HL-60 (cell line): Measurements from ENCODE around the gene CDK6.

ENCODE experiments used
- CTCF ChIP-seq: IDR thresholded peaks from one replicate; pipeline ENCODE4 v1.5.1; 2011; ENCODE audit warnings: low read length, control low read depth, inconsistent platforms; ENCODE audit not compliant: insufficient read depth
- GABPA ChIP-seq: IDR thresholded peaks from 2 replicates; pipeline ENCODE4 v1.6.1; 2012; ENCODE audit warnings: low read depth
- POLR2AphosphoS5 ChIP-seq: IDR thresholded peaks from 2 replicates; pipeline ENCODE4 v1.6.1; 2012; ENCODE audit warnings: low read depth
- REST ChIP-seq: IDR thresholded peaks from 2 replicates; pipeline ENCODE4 v1.6.1; 2012; ENCODE audit warnings: low read depth; ENCODE audit not compliant: insufficient replicate concordance

GRCh38 chr7:92839901-92840300 is 3.5 kb upstream of the CDK6 start:
- TF ChIP-seq CTCF (no peak), GABPA (no peak), POLR2AphosphoS5 (no peak), REST (no peak)
